H9 (cell line): Measurements from ENCODE around the gene CAMK2G. TPM values are rescaled to one million over a fixed set of nuclear protein-coding genes. Genes with fewer than 3 reads are reported as not detected.

Experiments
- DNase-seq: peaks from one replicate; pipeline ENCODE4 v3.0.0-alpha.2; 2017
- H2AFZ ChIP-seq: one replicate; pipeline ENCODE4 v1.6.1; 2013; ENCODE audit warnings: mild to moderate bottlenecking, low read length, control low read depth, moderate library complexity
- H2AK5ac ChIP-seq: 2 replicates; pipeline ENCODE4 v1.6.1; 2013; ENCODE audit warnings: low read length, control low read depth, mixed read lengths; ENCODE audit not compliant: insufficient read length
- H2BK120ac ChIP-seq: one replicate; pipeline ENCODE4 v1.6.1; 2013; ENCODE audit warnings: low read depth, mild to moderate bottlenecking, low read length, control low read depth, inconsistent platforms; ENCODE audit not compliant: poor library complexity, severe bottlenecking
- H2BK12ac ChIP-seq: 2 replicates; pipeline ENCODE4 v1.6.1; 2013; ENCODE audit warnings: low read length, control low read depth, mixed read lengths, low read depth; ENCODE audit not compliant: insufficient read length
- H2BK15ac ChIP-seq: 2 replicates; pipeline ENCODE4 v1.6.1; 2013; ENCODE audit warnings: low read depth, low read length, control low read depth
- H2BK20ac ChIP-seq: one replicate; pipeline ENCODE4 v1.6.1; 2013; ENCODE audit warnings: low read depth, mild to moderate bottlenecking, low read length, control low read depth, inconsistent platforms; ENCODE audit not compliant: poor library complexity, severe bottlenecking
- H2BK5ac ChIP-seq: 2 replicates; pipeline ENCODE4 v1.6.1; 2013; ENCODE audit warnings: low read length, control low read depth, mixed read lengths; ENCODE audit not compliant: insufficient read length
- H3K14ac ChIP-seq: 2 replicates; pipeline ENCODE4 v1.6.1; 2013; ENCODE audit warnings: low read length, control low read depth; ENCODE audit not compliant: insufficient read depth
- H3K18ac ChIP-seq: 2 replicates; pipeline ENCODE4 v1.6.1; 2013; ENCODE audit warnings: low read depth, mild to moderate bottlenecking, mixed read lengths, low read length, control low read depth; ENCODE audit not compliant: insufficient read length
- H3K23ac ChIP-seq: 2 replicates; pipeline ENCODE4 v1.6.1; 2013; ENCODE audit warnings: low read length, control low read depth, mixed read lengths, low read depth; ENCODE audit not compliant: insufficient read length
- H3K23me2 ChIP-seq: 2 replicates; pipeline ENCODE4 v1.6.1; 2013; ENCODE audit warnings: low read depth, mild to moderate bottlenecking, mixed read lengths, low read length, control low read depth; ENCODE audit not compliant: insufficient read length, poor library complexity, severe bottlenecking
- H3K27ac ChIP-seq: 2 replicates; pipeline ENCODE4 v1.5.1; 2013; ENCODE audit warnings: low read length, control low read depth, mixed read lengths, low read depth; ENCODE audit not compliant: insufficient read length
- H3K27me3 ChIP-seq: 2 replicates; pipeline ENCODE4 v1.6.1; 2013; ENCODE audit warnings: low read length, control low read depth, inconsistent platforms; ENCODE audit not compliant: insufficient read depth
- H3K4ac ChIP-seq: 2 replicates; pipeline ENCODE4 v1.6.1; 2013; ENCODE audit warnings: low read depth, mild to moderate bottlenecking, control low read depth, inconsistent platforms, low read length, moderate library complexity
- H3K4me1 ChIP-seq: 2 replicates; pipeline ENCODE4 v1.6.1; 2013; ENCODE audit warnings: low read length, control low read depth, inconsistent platforms; ENCODE audit not compliant: insufficient read depth
- H3K4me2 ChIP-seq: 2 replicates; pipeline ENCODE4 v1.6.1; 2013; ENCODE audit warnings: low read length, control low read depth, mixed read lengths; ENCODE audit not compliant: insufficient read length, insufficient read depth
- H3K56ac ChIP-seq: 2 replicates; pipeline ENCODE4 v1.6.1; 2013; ENCODE audit warnings: low read depth, mild to moderate bottlenecking, mixed read lengths, low read length, control low read depth; ENCODE audit not compliant: insufficient read length
- H3K79me1 ChIP-seq: 2 replicates; pipeline ENCODE4 v1.6.1; 2013; ENCODE audit warnings: low read depth, mild to moderate bottlenecking, moderate library complexity, low read length, control low read depth, inconsistent platforms; ENCODE audit not compliant: insufficient read depth, poor library complexity, severe bottlenecking
- H3K79me2 ChIP-seq: 2 replicates; pipeline ENCODE4 v1.6.1; 2013; ENCODE audit warnings: low read length, control low read depth, inconsistent platforms; ENCODE audit not compliant: insufficient read depth
- H3K9ac ChIP-seq: 2 replicates; pipeline ENCODE4 v1.6.1; 2013; ENCODE audit warnings: low read length, control low read depth, mixed read lengths; ENCODE audit not compliant: insufficient read length; ENCODE audit errors: extremely low read depth
- H3K9me3 ChIP-seq: one replicate; pipeline ENCODE4 v1.6.1; 2013; ENCODE audit warnings: low read depth, low read length, inconsistent platforms; ENCODE audit not compliant: control insufficient read depth
- H3T11ph ChIP-seq: one replicate; pipeline ENCODE4 v1.6.1; 2013; ENCODE audit warnings: mild to moderate bottlenecking, low read length, control low read depth, inconsistent platforms
- H4K20me1 ChIP-seq: one replicate; pipeline ENCODE4 v1.6.1; 2013; ENCODE audit not compliant: control insufficient read depth, insufficient read length, insufficient read depth
- H4K5ac ChIP-seq: 2 replicates; pipeline ENCODE4 v1.6.1; 2013; ENCODE audit warnings: low read depth, mild to moderate bottlenecking, mixed read lengths, low read length, control low read depth; ENCODE audit not compliant: insufficient read length
- H4K8ac ChIP-seq: replicated peaks from 2 replicates; pipeline ENCODE4 v1.6.1; 2013; ENCODE audit warnings: low read length, control low read depth, mixed read lengths, low read depth; ENCODE audit not compliant: insufficient read length
- H4K91ac ChIP-seq: 2 replicates; pipeline ENCODE4 v1.6.1; 2013; ENCODE audit warnings: low read depth, mild to moderate bottlenecking, moderate library complexity, mixed read lengths, low read length, control low read depth; ENCODE audit not compliant: insufficient read length
- H3K27ac Mint-ChIP-seq, 3 experiments: 2 replicates in 2 of 3; 3 replicates in 1 of 3; pipeline ENCODE4 v1.8.0; 2020 to 2021; ENCODE audit warnings: mixed read lengths in 3 of 3, mild to moderate bottlenecking in 1 of 3, moderate library complexity in 1 of 3
- H3K27me3 Mint-ChIP-seq: 2 replicates; pipeline ENCODE4 v1.8.0; 2021; ENCODE audit warnings: low read depth, mild to moderate bottlenecking, moderate library complexity, mixed read lengths
- H3K36me3 Mint-ChIP-seq, 3 experiments: 2 replicates in 2 of 3; 3 replicates in 1 of 3; pipeline ENCODE4 v1.8.0; 2020 to 2021; ENCODE audit warnings: low read depth in 3 of 3, mixed read lengths in 3 of 3; ENCODE audit not compliant: insufficient read depth in 1 of 3
- H3K4me1 Mint-ChIP-seq, 2 experiments: 2 replicates each; pipeline ENCODE4 v1.8.0; 2020; ENCODE audit warnings: mixed read lengths in 2 of 2
- H3K4me3 Mint-ChIP-seq, 2 experiments: 2 replicates in 1 of 2; 3 replicates in 1 of 2; pipeline ENCODE4 v1.8.0; 2020 to 2021; ENCODE audit warnings: mild to moderate bottlenecking in 2 of 2, mixed read lengths in 2 of 2, moderate library complexity in 1 of 2
- H3K9me3 Mint-ChIP-seq, 2 experiments: 2 replicates in 1 of 2; 3 replicates in 1 of 2; pipeline ENCODE4 v1.8.0; 2020; ENCODE audit warnings: mild to moderate bottlenecking in 2 of 2, mixed read lengths in 2 of 2, moderate library complexity in 1 of 2
- CTCF ChIP-seq: fragments of 200-600 bp; sonication (generic); conservative IDR thresholded peaks from 3 replicates; pipeline ENCODE4 v1.8.0; 2021; ENCODE audit warnings: antibody characterized with exemption, mild to moderate bottlenecking
- WGBS: extraction: QIAGEN DNeasy Blood & Tissue Kit; methylation state at CpG from one replicate; pipeline ENCODE4 v1.1.7; 2013; ENCODE audit warnings: missing lambda C conversion rate, low lambda C conversion rate, mixed read lengths; ENCODE audit not compliant: insufficient read length; ENCODE audit errors: extremely low coverage; 5-methylcytosine and 5-hydroxymethylcytosine counted together
- total RNA-seq: library from RNA; stranded (reverse); gene quantifications from 2 replicates; pipeline ENCODE4 v1.2.1, GENCODE V29; 2021

CAMK2G gene
- total RNA-seq, 1 experiment from 2014 or later: 31.8 TPM

- no peak overlapping the region for H4K8ac ChIP-seq
- H4K91ac ChIP-seq: no peak overlapping the region
- H2BK5ac ChIP-seq: no peak overlapping the region
- no peak overlapping the region for H3K27ac Mint-ChIP-seq
- no peak overlapping the region for H4K5ac ChIP-seq
- H2BK20ac ChIP-seq: no peak overlapping the region
- H2AFZ ChIP-seq: no peak overlapping the region
- no peak overlapping the region for H2BK120ac ChIP-seq
- no peak for DNase-seq
- H3K4ac ChIP-seq: no peak overlapping the region
- no peaks in the 10 kb centered on the region for H3K79me1 ChIP-seq
- H3K27me3 Mint-ChIP-seq: no peaks in the 10 kb centered on the region
- H3K36me3 Mint-ChIP-seq: peaks cover 16 to 74% (median 52%) of the 10 kb centered on the region in 3 experiments; a peak in 6 of 7 replicates
- WGBS: no CpG with 5 or more reads among the region's 10 CpGs
- H3K79me2 ChIP-seq: no peaks in the 10 kb centered on the region
- H3K27ac ChIP-seq: no peak overlapping the region
- H2BK15ac ChIP-seq: no peak overlapping the region
- no peak overlapping the region for H3T11ph ChIP-seq
- no peak overlapping the region for H3K14ac ChIP-seq
- H3K4me1 ChIP-seq: no peaks in the 10 kb centered on the region
- no peak overlapping the region for H3K4me3 Mint-ChIP-seq
- no peak overlapping the region for H2AK5ac ChIP-seq
- H4K20me1 ChIP-seq: no peaks in the 10 kb centered on the region
- H3K23me2 ChIP-seq: no peaks in the 10 kb centered on the region
- no peaks in the 10 kb centered on the region for H3K27me3 ChIP-seq
- H3K4me2 ChIP-seq: no peak overlapping the region
- no peak overlapping the region for H2BK12ac ChIP-seq
- no peak overlapping the region for H3K9ac ChIP-seq
- no peaks in the 10 kb centered on the region for H3K4me1 Mint-ChIP-seq
- no peaks in the 10 kb centered on the region for H3K9me3 Mint-ChIP-seq
- no peak overlapping the region for H3K18ac ChIP-seq
- H3K23ac ChIP-seq: no peak overlapping the region
- H3K56ac ChIP-seq: no peak overlapping the region
- no peak for TF ChIP-seq CTCF
- H3K9me3 ChIP-seq: no peaks in the 10 kb centered on the region
Measured at GRCh38 chr10:73798927-73799560, 75.3 kb downstream of the CAMK2G start.
